IMR-90 (cell line): Measurements from ENCODE around the gene GCDH. TPM values are rescaled to one million over a fixed set of nuclear protein-coding genes. Genes with fewer than 3 reads are reported as not detected.
A peak's percentile ranks its signal among the peaks of the same experiment; 100 is the strongest.

Experiments used
- ATAC-seq: fragments of 200-7000 bp; cut with Tn5 transposase; 2 replicates; pipeline ENCODE4 v1.9.1; 2020; ENCODE audit warnings: low read depth, mild to moderate bottlenecking, moderate library complexity
- Bru-seq: library from RNA; stranded (reverse); fragments of 400-500 nt; gene quantifications from one replicate; lab custom pipeline; 2021; lab: Mats Ljungman, UMichigan
- BruChase-seq, 2 experiments: library from RNA; stranded (reverse); fragments of 400-500 nt; gene quantifications; one replicate each; lab custom pipeline; 2021; lab: Mats Ljungman, UMichigan
- BruUV-seq: library from RNA; stranded (reverse); fragments of 400-500 nt; replicated peaks from 2 replicates; lab custom pipeline; 2021; lab: Mats Ljungman, UMichigan
- CTCF ChIA-PET: fragments of 300-600 bp; formaldehyde crosslinking; extraction: SDS; loops from one replicate; lab custom pipeline; 2021; ENCODE audit warnings: antibody characterized with exemption; lab: Yijun Ruan, JAX
- POLR2A ChIA-PET: fragments of 300-600 bp; sonication (Branson Sonifier 250); formaldehyde crosslinking; loops from one replicate; lab custom pipeline; 2022; ENCODE audit warnings: antibody characterized with exemption; ENCODE audit not compliant: unreplicated experiment; lab: Charles Lee
- DNase-seq: peaks from one replicate; pipeline ENCODE4 v3.0.0; 2013
- H2AFZ ChIP-seq: replicated peaks from 2 replicates; pipeline ENCODE3; 2013; ENCODE audit warnings: low read length, mild to moderate bottlenecking; ENCODE audit not compliant: poor library complexity
- H2AK5ac ChIP-seq: 2 replicates; pipeline ENCODE4 v1.6.1; 2013; ENCODE audit warnings: low read depth, low read length, inconsistent platforms
- H2AK9ac ChIP-seq: replicated peaks from 2 replicates; pipeline ENCODE3; 2013; ENCODE audit warnings: mild to moderate bottlenecking, low read depth, low read length, moderate library complexity; ENCODE audit not compliant: poor library complexity
- H2BK120ac ChIP-seq: 2 replicates; pipeline ENCODE4 v1.6.1; 2013; ENCODE audit warnings: low read depth, low read length, inconsistent platforms
- H2BK15ac ChIP-seq: 3 replicates; pipeline ENCODE4 v1.6.1; 2013; ENCODE audit warnings: low read depth, low read length, inconsistent platforms
- H2BK20ac ChIP-seq: 2 replicates; pipeline ENCODE4 v1.6.1; 2013; ENCODE audit warnings: low read depth, mild to moderate bottlenecking, inconsistent platforms, low read length, moderate library complexity
- H2BK5ac ChIP-seq: 2 replicates; pipeline ENCODE4 v1.6.1; 2013; ENCODE audit warnings: mild to moderate bottlenecking, low read depth, low read length, inconsistent platforms; ENCODE audit not compliant: poor library complexity, severe bottlenecking
- H3K14ac ChIP-seq: replicated peaks from 2 replicates; pipeline ENCODE4 v1.6.1; 2013; ENCODE audit warnings: low read depth, low read length, inconsistent platforms
- H3K18ac ChIP-seq: 2 replicates; pipeline ENCODE4 v1.6.1; 2013; ENCODE audit warnings: low read depth, low read length, control low read depth
- H3K23ac ChIP-seq: 2 replicates; pipeline ENCODE4 v1.6.1; 2013; ENCODE audit warnings: low read depth, low read length, inconsistent platforms
- H3K27ac ChIP-seq: 2 replicates; pipeline ENCODE4 v1.5.1; 2013; ENCODE audit warnings: mild to moderate bottlenecking, control low read depth, low read length; ENCODE audit not compliant: insufficient read depth
- H3K27me3 ChIP-seq: 2 replicates; pipeline ENCODE4 v1.6.1; 2013; ENCODE audit warnings: low read length; ENCODE audit not compliant: control insufficient read depth, insufficient read depth
- H3K36me3 ChIP-seq: 2 replicates; pipeline ENCODE4 v1.6.1; 2013; ENCODE audit warnings: low read length, mixed read lengths; ENCODE audit not compliant: control insufficient read depth, insufficient read depth
- H3K4ac ChIP-seq: 2 replicates; pipeline ENCODE4 v1.6.1; 2013; ENCODE audit warnings: low read depth, low read length, inconsistent platforms
- H3K4me1 ChIP-seq: 2 replicates; pipeline ENCODE4 v1.6.1; 2013; ENCODE audit warnings: low read length, mixed read lengths; ENCODE audit not compliant: control insufficient read depth, insufficient read depth
- H3K4me2 ChIP-seq: 2 replicates; pipeline ENCODE4 v1.6.1; 2013; ENCODE audit warnings: low read depth, mild to moderate bottlenecking, control low read depth, low read length, moderate library complexity
- H3K4me3 ChIP-seq: 2 replicates; pipeline ENCODE4 v1.5.1; 2013; ENCODE audit warnings: low read depth, mild to moderate bottlenecking, control low read depth, low read length, moderate library complexity; ENCODE audit not compliant: insufficient read depth
- H3K56ac ChIP-seq: 2 replicates; pipeline ENCODE4 v1.6.1; 2013; ENCODE audit warnings: low read length, inconsistent platforms; ENCODE audit not compliant: insufficient read depth; ENCODE audit errors: extremely low read depth
- H3K79me1 ChIP-seq, 2 experiments: 2 replicates each; pipeline ENCODE4 v1.6.1; 2013; ENCODE audit warnings: low read length in 2 of 2, inconsistent platforms in 1 of 2, low read depth in 1 of 2
- H3K9ac ChIP-seq: 2 replicates; pipeline ENCODE4 v1.6.1; 2013; ENCODE audit warnings: low read depth, low read length, control low read depth
- H3K9me1 ChIP-seq: 2 replicates; pipeline ENCODE4 v1.6.1; 2013; ENCODE audit warnings: low read length, inconsistent platforms; ENCODE audit not compliant: insufficient read depth
- H3K9me3 ChIP-seq: 2 replicates; pipeline ENCODE4 v1.6.1; 2013; ENCODE audit warnings: low read length; ENCODE audit not compliant: control insufficient read depth, insufficient read depth
- H4K20me1 ChIP-seq: 2 replicates; pipeline ENCODE4 v1.6.1; 2013; ENCODE audit warnings: low read length, inconsistent platforms; ENCODE audit not compliant: insufficient read depth
- H4K5ac ChIP-seq: 2 replicates; pipeline ENCODE4 v1.6.1; 2013; ENCODE audit warnings: mild to moderate bottlenecking, low read depth, low read length, control low read depth
- H4K8ac ChIP-seq, 2 experiments: 2 replicates each; pipeline ENCODE4 v1.6.1; 2013; ENCODE audit warnings: low read depth in 2 of 2, low read length in 2 of 2, control low read depth in 1 of 2, inconsistent platforms in 1 of 2
- H4K91ac ChIP-seq: 2 replicates; pipeline ENCODE4 v1.6.1; 2013; ENCODE audit warnings: low read depth, low read length, inconsistent platforms; ENCODE audit not compliant: insufficient read depth
- BHLHE40 ChIP-seq: fragments of 150-350 bp; IDR thresholded peaks from 2 replicates; pipeline ENCODE4 v1.6.1; 2016; ENCODE audit warnings: mild to moderate bottlenecking, low read depth, low read length
- CEBPB ChIP-seq: IDR thresholded peaks from 2 replicates; pipeline ENCODE4 v1.6.1; 2012; ENCODE audit warnings: low read depth, low read length, improper control_type of control experiment
- CHD1 ChIP-seq: IDR thresholded peaks from 2 replicates; pipeline ENCODE4 v1.6.1; 2012; ENCODE audit warnings: low read depth, low read length, improper control_type of control experiment
- MAFK ChIP-seq: IDR thresholded peaks from 2 replicates; pipeline ENCODE4 v1.6.1; 2012; ENCODE audit warnings: low read depth, low read length, improper control_type of control experiment
- MAZ ChIP-seq: IDR thresholded peaks from 2 replicates; pipeline ENCODE4 v1.6.1; 2012; ENCODE audit warnings: low read depth, mild to moderate bottlenecking, low read length, improper control_type of control experiment, moderate library complexity, borderline replicate concordance
- MXI1 ChIP-seq: IDR thresholded peaks from 2 replicates; pipeline ENCODE4 v1.6.1; 2012; ENCODE audit warnings: low read depth, mild to moderate bottlenecking, low read length, moderate library complexity, borderline replicate concordance
- RCOR1 ChIP-seq: IDR thresholded peaks from 2 replicates; pipeline ENCODE4 v1.6.1; 2012; ENCODE audit warnings: mild to moderate bottlenecking, low read length, improper control_type of control experiment; ENCODE audit not compliant: insufficient replicate concordance
- SMC3 ChIP-seq: fragments of 150-350 bp; IDR thresholded peaks from 2 replicates; pipeline ENCODE4 v1.6.1; 2016; ENCODE audit warnings: low read depth, mild to moderate bottlenecking, antibody characterized with exemption, low read length, moderate library complexity
- WGBS, 2 experiments: methylation state at CpG; one replicate each; pipeline versions ENCODE4 v1.1.5 to v1.1.7; 2013; ENCODE audit warnings: missing lambda C conversion rate in 2 of 2; ENCODE audit not compliant: insufficient read length in 1 of 2; ENCODE audit errors: extremely low coverage in 2 of 2; 5-methylcytosine and 5-hydroxymethylcytosine counted together
- dilution Hi-C: fragments of 300-500 bp; cut with HindIII; formaldehyde crosslinking; loops from one replicate; pipeline ENCODE4 v1.14.3; 2018; ENCODE audit warnings: low sequenced_read_pairs; ENCODE audit not compliant: unreplicated experiment
- in situ Hi-C: fragments of 300-500 bp; cut with MboI; formaldehyde crosslinking; loops from 3 replicates; pipeline ENCODE4 v1.14.3; 2019; ENCODE audit warnings: low sequenced_read_pairs, inconsistent platforms, mixed read lengths
- intact Hi-C: fragments of 100-400 bp; cut with micrococcal nuclease; formaldehyde crosslinking; loops from 2 replicates; pipeline ENCODE4 v1.10.0; 2022
- long read RNA-seq: library from polyadenylated mRNA; unstranded; transcript quantifications from one replicate; pipeline ENCODE4 v2.0.0, GENCODE V29; 2021; ENCODE audit not compliant: unreplicated experiment
- polyA plus RNA-seq, 3 experiments: library from polyadenylated mRNA; depleted of rRNA; stranded (reverse); fragments of >200 nt; gene quantifications; 2 replicates each; pipeline ENCODE4 v1.2.3, GENCODE V29; 2012; ENCODE audit warnings: low replicate concordance in 1 of 3
- total RNA-seq: library from RNA; depleted of rRNA; stranded (reverse); fragments of >200 nt; gene quantifications from 2 replicates; pipeline ENCODE4 v1.2.3, GENCODE V29; 2012; rRNA removed
- TF ChIP-seq, protein P1 (sequence below): conservative IDR thresholded peaks from 2 replicates; pipeline ENCODE4 v1.5.1; 2012; ENCODE audit warnings: mild to moderate bottlenecking, low read depth, low read length, improper control_type of control experiment
- TF ChIP-seq, protein P2 (sequence below): fragments of 150-350 bp; IDR thresholded peaks from 2 replicates; pipeline ENCODE4 v1.6.1; 2017; ENCODE audit warnings: mild to moderate bottlenecking, antibody characterized with exemption, low read length, low read depth
- TF ChIP-seq, protein P3 (sequence below): fragments of 150-350 bp; IDR thresholded peaks from 2 replicates; pipeline ENCODE4 v1.6.1; 2016; ENCODE audit warnings: low read depth, mild to moderate bottlenecking, low read length, moderate library complexity, borderline replicate concordance

GCDH gene
- total RNA-seq (41.1 and 41.6 TPM in 2 replicates), polyA plus RNA-seq (2012; rRNA removed) (24.5 and 27.7 TPM in 2 replicates), Bru-seq, nascent RNA (percentile 54 among the genes with signal in this experiment), BruChase-seq, experiment 1, labeled RNA remaining after a 6-hour chase (percentile 66 among the genes with signal in this experiment), BruChase-seq, experiment 2, labeled RNA remaining after a 2-hour chase (percentile 55 among the genes with signal in this experiment)
- polyA plus RNA-seq (2012; cell fraction: cytosol; rRNA removed): 30.4 and 37.2 TPM in 2 replicates
- 35.7 and 72.7 TPM in 2 replicates for polyA plus RNA-seq (2012; cell fraction: nucleus; rRNA removed; ENCODE audit: low replicate concordance)
- long read RNA-seq, transcript GCDH-201 (12 exons, 1,956 nt): major isoform, 13 of 22 reads
- long read RNA-seq, partial matches to known transcripts: 5 of 22 reads
- long read RNA-seq, other reads (novel, unspliced or antisense): 4 of 22 reads

DNA sequence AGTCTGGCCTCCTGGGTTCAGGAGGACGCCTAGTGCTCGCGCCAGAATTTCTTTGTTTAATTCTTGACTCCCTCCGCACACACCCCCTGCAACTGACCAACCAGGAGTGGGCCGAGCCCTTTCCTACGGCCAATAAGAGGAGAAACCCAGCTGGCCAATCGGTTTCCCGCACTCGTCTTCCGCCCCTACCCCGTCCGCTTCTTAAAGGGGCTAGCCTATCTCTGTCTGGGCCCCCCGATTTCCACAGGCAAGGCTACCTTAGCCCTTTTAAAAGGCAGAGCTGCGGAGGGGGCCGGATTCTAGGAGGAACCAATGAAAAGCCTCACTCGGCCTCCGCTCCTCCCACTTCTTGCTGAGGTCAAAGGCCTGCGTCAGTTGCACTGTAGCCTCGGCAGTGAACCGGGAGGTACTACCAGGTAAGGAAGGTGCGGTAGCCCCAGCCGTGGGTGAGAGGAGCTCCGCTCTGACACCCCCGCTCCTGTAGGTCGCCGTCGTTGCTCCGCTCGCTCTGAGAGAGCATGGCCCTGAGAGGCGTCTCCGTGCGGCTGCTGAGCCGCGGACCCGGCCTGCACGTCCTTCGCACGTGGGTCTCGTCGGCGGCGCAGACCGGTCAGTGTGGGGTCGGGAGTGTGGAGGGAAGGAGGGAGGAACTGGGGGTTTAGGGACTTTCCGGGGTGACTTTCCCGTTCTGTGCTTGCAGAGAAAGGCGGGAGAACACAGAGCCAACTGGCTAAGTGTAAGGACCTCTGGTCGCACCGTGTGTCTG, at the start of gene GCDH:
Gene GCDH, plus strand, starts transcription at position 374 of the 766 bp plus-strand sequence. Its CDS starts 145 bp downstream, at position 519.
- WGBS, 2 experiments: 0% methylated on average over 26 of the region's 49 CpGs; no CpG with 5 or more reads in 1 of the 2 experiments
- POLR2A ChIA-PET: no interaction called here
- no peaks in the 10 kb centered on the region for H4K20me1 ChIP-seq
- H3K27ac ChIP-seq: peak within 1 kb of the TSS; percentile 3; the same call in 1 of the 2 replicates
- CTCF ChIA-PET: no interaction called here
- H2BK5ac ChIP-seq: no peak within 1 kb of the TSS
- no peak within 1 kb of the TSS for H2BK20ac ChIP-seq
- peak within 1 kb of the TSS; percentile 78 for H3K4me3 ChIP-seq
- peaks cover 21% of the 10 kb centered on the region for H3K27me3 ChIP-seq
- H4K5ac ChIP-seq: no peak within 1 kb of the TSS
- no peak within 1 kb of the TSS for H3K56ac ChIP-seq
- in situ Hi-C loops: no loop called here
- intact Hi-C loops: loop anchor here (2.0 kb wide), 1 partner anchor 74 kb away; no protein-coding TSS in a partner anchor
- H4K91ac ChIP-seq: no peak within 1 kb of the TSS
- peak within 1 kb of the TSS; percentile 44 for H3K9ac ChIP-seq
- BruUV-seq: no TSS peak
- dilution Hi-C loops: no loop called here
- H2AK5ac ChIP-seq: no peak within 1 kb of the TSS
- H3K79me1 ChIP-seq: peaks cover 10 to 12% of the 10 kb centered on the region in 2 experiments; a peak in 3 of 4 replicates
- no peak within 1 kb of the TSS for H3K18ac ChIP-seq
- no peak within 1 kb of the TSS for H3K14ac ChIP-seq
- H2AFZ ChIP-seq: peak within 1 kb of the TSS; percentile 98
- no peak within 1 kb of the TSS for H3K23ac ChIP-seq
- H3K9me1 ChIP-seq: no peaks in the 10 kb centered on the region
- peak within 1 kb of the TSS; percentile 94 for H3K4me2 ChIP-seq
- no peak within 1 kb of the TSS for H2BK15ac ChIP-seq
- DNase-seq: peak; percentile 98
- H2AK9ac ChIP-seq: peak within 1 kb of the TSS; percentile 70
- no peak within 1 kb of the TSS for H2BK120ac ChIP-seq
- H3K36me3 ChIP-seq: peaks cover 10% of the 10 kb centered on the region
- peak; percentile 99 for ATAC-seq
- peaks cover 6% of the 10 kb centered on the region for H3K4me1 ChIP-seq
- H4K8ac ChIP-seq: peak within 1 kb of the TSS in 1 of 2 experiments; percentile 72; a peak in 1 of 4 replicates
- H3K4ac ChIP-seq: no peak within 1 kb of the TSS
- H3K9me3 ChIP-seq: no peaks in the 10 kb centered on the region
- TF ChIP-seq, protein P1, sequence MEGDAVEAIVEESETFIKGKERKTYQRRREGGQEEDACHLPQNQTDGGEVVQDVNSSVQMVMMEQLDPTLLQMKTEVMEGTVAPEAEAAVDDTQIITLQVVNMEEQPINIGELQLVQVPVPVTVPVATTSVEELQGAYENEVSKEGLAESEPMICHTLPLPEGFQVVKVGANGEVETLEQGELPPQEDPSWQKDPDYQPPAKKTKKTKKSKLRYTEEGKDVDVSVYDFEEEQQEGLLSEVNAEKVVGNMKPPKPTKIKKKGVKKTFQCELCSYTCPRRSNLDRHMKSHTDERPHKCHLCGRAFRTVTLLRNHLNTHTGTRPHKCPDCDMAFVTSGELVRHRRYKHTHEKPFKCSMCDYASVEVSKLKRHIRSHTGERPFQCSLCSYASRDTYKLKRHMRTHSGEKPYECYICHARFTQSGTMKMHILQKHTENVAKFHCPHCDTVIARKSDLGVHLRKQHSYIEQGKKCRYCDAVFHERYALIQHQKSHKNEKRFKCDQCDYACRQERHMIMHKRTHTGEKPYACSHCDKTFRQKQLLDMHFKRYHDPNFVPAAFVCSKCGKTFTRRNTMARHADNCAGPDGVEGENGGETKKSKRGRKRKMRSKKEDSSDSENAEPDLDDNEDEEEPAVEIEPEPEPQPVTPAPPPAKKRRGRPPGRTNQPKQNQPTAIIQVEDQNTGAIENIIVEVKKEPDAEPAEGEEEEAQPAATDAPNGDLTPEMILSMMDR: no peak
- TF ChIP-seq MAZ (peak; percentile 100), RCOR1 (no peak), SMC3 (no peak), MAFK (no peak), CEBPB (no peak), MXI1 (peak; percentile 96), BHLHE40 (peak; percentile 31; the same call in 1 of the 2 replicates), CHD1 (no peak)
- TF ChIP-seq, protein P2, sequence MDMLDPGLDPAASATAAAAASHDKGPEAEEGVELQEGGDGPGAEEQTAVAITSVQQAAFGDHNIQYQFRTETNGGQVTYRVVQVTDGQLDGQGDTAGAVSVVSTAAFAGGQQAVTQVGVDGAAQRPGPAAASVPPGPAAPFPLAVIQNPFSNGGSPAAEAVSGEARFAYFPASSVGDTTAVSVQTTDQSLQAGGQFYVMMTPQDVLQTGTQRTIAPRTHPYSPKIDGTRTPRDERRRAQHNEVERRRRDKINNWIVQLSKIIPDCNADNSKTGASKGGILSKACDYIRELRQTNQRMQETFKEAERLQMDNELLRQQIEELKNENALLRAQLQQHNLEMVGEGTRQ: peak; percentile 43; the same call in 1 of the 2 replicates
- TF ChIP-seq, protein P3, sequence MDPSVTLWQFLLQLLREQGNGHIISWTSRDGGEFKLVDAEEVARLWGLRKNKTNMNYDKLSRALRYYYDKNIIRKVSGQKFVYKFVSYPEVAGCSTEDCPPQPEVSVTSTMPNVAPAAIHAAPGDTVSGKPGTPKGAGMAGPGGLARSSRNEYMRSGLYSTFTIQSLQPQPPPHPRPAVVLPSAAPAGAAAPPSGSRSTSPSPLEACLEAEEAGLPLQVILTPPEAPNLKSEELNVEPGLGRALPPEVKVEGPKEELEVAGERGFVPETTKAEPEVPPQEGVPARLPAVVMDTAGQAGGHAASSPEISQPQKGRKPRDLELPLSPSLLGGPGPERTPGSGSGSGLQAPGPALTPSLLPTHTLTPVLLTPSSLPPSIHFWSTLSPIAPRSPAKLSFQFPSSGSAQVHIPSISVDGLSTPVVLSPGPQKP: no peak
